Hematopoietic multipotent progenitor cell treated with erythropoietin and hydrocortisone succinate and interleukin-3 and kit ligand, for 6 days (in vitro differentiated cells): Measurements from ENCODE around the gene HSD17B14.

ENCODE experiments used
- DNase-seq: peaks from one replicate; pipeline ENCODE4 v3.0.0-alpha.2; 2015

Gene HSD17B14

DNA sequence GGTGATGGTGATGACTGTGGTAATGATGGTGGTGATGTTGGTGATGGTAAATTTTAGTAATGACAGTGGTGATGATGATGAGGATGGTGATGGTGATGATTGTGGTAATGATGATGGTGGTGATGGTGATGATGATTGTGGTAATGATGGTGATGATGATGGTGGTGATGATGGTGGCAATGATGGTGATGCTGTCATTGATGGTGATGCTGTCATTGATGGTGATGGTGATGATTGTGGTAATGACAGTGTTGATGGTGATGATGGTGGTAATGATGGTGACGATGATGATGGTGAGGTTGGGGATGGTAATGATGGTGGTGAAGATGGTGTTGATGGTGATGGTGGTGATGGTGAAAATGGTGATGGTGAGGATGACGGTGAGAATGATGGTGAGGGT is 13.8 kb downstream of the HSD17B14 start:
- no peak for DNase-seq

- DNase-seq = no peak
These were observed 14.7 kb downstream of the HSD17B14 start for GRCh38 chr19:48821633-48822032.

DNA sequence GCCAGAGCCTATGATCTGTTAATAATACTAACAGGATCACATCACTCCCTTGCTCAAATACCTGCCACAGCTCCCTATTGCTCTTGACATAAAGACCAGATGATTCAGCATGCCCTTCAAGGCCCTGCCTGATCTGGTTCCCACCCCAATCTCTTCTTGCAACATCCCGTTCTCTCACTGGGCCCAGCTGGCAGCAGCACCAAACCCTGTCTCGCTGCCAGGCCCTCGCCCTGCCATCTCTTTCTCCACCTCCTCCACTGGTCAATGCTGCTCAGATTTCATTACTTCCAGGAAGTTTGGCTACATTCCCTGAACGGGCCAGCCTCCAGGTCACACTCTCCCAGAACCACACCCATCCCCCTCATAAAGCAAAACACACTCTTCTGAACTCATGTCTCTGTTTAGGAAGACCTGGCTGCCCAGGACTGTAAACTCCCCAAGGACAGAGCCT is 16.9 kb downstream of the HSD17B14 start:
- no peak for DNase-seq

- no peak for DNase-seq
These were observed 18.0 kb downstream of the HSD17B14 start for GRCh38 chr19:48818234-48818820.

DNA sequence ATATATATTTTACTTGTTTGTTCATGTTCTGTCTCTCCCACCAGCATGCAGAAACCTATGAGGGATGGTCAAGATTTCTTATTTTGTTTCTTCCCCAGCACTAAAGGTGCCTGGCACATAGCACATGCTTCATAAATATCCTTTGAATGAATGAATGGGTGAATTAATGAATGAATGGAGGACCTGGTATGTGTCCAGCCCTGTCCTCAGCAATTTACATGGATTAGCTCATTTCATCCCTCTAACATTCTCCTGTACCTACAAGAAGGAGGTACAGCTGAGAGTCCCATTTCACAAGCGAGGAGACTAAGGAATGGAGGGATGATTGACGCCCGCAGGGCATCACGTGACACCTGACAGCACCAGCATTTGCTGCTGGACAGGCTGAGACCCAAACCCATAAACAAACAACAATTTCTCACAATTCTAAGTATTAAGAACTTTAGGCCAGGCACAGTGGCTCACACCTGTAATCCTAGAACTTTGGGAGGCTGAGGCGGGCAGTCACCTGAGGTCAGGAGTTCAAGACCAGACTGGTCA is 18.6 kb downstream of the HSD17B14 start:
- no peak for DNase-seq

DNA sequence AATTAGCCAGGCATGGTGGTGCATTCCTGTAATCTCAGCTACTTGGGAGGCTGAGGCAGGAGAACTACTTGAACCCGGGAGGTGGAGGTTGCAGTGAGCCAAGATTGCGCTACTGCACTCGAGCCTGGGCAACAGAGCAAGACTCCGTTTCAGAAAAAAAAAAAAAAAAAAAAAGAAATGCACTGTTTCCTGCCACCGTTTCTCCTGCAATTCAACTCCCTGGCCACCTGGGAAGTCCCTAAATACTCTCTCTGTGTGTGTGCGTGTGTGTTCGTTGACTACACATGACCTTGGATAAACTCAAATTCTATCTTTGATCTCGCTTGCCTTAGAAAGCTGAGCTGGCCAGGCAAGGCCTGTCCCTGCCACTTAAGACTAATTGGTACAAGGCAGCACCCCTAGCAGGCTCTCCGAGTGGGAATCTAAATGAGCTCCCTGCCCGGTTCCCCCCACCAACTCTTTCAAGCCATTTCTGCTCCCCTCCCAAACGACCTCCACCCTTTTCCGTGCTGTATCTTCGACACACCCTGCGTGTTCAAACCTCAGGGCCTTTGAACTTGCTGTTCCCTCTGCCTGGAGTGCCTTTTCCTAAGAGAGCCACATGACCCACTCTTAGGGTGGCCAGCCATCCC is 20.3 kb downstream of the HSD17B14 start:
- peak; percentile 33 for DNase-seq

DNA sequence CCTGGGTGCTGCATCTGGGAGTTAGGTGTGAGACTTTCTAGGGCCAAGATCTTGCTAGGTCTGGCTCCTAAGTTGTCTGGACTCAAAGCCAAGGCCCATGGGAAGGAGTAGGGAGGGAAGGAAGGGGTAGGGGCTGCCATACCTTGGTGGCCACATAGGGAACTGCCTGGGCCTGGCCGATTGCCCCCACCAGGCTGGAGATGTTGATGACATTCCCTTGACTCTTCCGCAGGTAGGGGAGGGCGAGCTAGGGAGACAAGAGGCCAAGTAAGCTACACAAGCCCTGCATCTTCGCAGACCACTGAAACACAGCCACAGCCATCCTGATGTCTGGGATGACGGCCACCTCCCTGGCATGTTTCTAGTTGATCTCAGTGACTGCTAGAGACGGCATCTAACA is 21.4 kb downstream of the HSD17B14 start:
- no peak for DNase-seq

DNA sequence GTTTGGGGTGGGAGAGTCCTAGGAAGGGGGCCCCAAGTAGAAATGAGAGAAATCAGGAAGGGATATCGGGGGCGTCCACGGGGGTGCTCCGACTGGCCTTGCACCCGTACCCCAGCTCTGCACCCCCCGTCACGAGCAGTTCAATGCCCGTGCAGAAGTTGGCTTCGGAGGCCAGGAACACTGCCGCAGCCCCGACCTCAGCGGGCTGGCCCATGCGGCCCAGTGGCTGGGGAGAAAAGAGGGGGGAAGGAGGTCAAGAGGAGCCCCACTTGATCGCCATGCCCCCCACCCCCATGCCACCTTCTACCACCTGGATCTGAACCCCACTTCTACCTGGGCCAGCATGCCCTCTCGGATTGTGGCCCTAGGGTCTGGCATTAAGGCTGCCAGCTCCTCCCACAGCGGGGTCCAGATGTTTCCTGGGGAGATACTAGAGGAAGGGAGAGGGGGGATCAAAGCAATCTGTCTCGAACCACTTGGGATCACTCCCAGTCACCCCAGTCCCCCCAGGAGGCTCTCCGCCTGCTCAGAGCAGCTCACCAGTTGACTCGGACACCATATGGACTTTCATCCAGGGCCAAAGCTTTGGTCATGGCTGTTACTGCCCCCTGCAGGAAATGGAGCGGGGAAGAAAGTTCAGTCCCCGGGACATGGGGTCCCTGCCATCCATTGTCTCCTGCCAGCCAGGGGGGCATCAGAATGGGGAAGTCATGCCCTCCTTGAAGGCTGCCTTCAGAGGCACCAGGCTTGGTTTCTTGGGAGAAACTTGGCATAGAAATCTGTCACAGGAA is 23.0 kb downstream of the HSD17B14 start:
- peak; percentile 38 for DNase-seq

DNA sequence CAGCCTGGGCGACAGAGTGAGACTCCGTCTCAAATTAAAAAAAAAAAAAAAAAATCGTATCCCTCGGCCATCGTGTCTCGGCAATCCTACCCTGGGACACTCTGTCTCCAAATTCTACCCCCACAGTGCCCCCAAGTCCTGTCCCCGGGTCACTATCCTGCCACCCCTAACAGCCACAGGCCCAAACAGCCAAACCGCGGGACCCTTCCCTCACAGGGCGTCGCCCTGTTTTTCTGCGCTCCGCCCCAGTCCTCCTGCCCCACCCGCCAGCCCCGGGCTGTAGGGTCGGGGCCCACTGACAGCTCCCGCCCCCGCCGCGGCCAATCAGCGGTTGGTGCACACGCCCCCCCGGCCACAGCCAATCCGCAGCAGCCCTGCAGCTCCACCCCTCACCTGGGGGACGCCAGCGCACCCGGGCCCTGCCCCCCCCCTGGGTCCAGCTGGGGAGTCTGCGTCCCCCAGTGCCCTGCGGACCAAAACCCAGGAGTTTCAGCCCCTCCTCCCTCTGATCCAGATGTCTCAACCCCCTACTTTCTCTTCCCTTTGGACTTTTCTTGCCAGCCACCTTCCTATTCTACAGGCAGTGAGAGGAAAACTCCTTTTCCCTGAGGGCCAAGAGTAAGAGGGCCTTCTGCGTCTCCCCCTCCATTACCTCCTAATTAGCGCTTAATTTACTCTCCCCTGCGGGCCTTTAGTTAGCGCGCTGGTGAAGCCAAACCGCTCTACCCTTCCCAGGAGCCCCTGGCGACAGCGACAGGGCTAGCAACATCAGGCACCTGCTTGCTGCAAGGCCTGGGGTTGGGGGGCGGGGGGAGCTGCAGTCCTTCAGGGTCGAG is 24.0 kb downstream of the HSD17B14 start:
- peak; percentile 92 for DNase-seq

DNA sequence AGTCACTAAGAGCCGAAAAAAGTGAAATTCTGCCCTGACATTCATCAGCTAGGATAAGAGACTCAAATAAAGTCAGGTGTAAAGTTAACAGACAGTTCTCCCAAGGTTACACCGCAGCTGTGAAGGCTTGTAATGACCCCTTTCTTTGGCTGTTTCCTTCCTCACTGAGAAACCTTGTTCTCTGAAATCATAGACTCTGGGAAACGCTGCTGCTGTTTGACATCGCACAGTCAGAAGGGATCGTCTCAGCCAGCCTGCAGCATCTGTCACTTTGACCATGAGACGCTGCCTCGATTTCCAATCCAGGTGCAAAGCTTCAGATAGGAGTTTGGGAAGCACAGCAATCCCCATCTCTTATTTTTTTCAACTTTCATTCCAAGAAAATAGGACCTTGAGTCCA is 26.1 kb downstream of the HSD17B14 start:
- DNase-seq = peak; percentile 33

GRCh38 chr19:48807590-48808308 is 28.5 kb downstream of the HSD17B14 start:
- peak; percentile 64 for DNase-seq

GRCh38 chr19:48806818-48807589 is 29.3 kb downstream of the HSD17B14 start:
- peak; percentile 88 for DNase-seq

DNA sequence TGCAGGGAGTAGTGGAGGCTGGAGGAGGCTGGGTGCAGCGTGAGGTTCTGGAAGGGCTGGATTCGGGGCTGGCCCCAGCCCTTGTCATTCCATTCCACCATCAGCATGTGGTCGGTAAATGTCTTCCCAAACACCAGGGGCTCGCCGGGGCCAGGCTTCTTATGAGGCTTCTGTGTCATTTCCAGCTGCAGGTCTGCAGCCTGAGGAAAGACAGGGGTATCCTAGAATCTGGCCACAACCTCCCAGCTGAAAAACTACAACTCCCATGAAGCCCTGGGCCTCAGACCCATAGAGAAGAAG is 29.8 kb downstream of the HSD17B14 start:
- no peak for DNase-seq

- DNase-seq = no peak
These were observed 30.8 kb downstream of the HSD17B14 start for GRCh38 chr19:48805452-48805851.

DNA sequence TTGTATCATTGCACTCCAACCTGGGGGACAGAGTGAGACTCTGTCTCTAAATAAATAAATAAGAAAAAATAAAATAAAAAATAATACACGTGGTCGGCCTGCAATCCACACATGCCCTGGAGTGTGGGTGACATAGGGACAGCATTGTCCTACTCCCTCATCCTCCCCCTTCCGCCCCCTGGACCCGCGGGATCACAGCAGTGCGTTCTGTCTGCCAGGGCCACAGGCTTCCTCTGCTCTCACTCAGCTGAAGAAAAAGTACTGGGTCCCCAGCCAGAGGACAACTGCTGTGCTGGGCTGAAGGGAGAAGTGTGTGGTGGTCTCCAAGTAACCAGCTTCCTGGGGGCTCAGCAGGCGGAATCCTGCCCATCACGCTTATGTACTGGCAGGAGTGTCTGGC is 31.8 kb downstream of the HSD17B14 start:
- DNase-seq = no peak

- DNase-seq = no peak
These were observed 33.7 kb downstream of the HSD17B14 start for GRCh38 chr19:48802623-48803022.

DNA sequence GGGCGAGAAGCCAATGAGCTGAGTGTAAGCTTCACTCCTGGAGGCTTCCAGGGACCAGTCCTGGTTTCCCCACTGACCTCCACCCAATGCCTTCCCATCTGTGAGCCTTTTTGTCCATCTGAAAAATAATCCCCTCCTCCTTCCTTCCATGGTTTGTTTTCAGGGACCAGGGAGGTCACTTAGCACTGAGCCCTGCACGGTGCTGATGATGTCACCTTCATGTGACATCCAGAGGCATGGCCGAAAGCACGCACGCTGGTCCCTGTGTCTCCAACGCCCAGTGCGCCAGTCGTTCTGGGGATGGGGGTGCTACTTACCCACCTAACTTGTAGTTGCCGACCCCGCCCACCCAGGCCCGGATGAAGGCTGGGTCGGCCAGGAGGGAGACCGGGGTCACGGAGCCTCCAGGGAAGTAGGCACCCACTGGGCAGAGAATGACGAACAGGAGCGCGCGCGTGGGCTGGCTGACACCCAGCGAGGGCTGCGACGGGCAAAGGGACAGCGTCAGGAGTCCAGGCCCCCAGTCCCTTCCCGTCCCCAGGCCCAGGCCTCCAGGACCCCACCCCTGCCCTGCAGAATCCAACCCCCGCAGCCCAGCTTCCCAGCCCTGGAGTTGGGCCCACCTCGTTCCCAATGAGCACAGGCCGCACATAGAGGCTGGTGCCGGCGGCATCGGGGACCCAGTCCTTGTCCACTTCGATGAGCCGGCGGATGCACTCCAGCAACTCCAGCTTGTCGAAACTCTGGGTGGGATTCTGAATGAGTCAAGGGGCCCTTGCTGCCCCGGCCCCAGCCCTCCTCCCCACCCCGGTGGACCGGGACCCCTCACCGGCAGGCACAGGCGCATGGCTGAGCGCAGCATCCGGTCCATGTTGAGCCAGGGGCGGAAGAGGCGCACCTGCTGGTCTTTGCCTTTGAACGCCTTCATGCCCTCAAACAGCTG is 36.7 kb downstream of the HSD17B14 start:
- no peak for DNase-seq

- DNase-seq = no peak
These were observed 37.4 kb downstream of the HSD17B14 start for GRCh38 chr19:48798937-48799336.

DNA sequence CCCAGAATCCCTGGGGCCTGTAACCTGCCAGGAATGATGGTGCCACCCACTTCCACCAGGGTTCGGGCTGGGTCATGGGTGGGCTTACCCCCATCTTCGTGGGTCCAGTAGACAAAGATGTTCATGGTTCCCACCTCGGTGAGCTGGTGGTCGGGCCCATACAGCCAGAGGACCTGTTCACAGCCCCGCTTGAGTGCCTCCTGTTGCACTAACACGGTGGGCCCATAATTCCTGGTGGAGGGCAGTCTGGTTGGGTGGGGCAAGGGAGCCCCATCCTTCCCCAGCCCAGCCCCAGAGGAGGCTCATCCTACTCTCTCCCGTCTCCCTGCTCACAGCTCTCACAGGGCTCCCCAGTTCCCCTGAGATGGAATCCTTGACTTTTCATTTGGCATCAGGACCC is 39.2 kb downstream of the HSD17B14 start:
- no peak for DNase-seq

- DNase-seq = no peak
These were observed 39.8 kb downstream of the HSD17B14 start for GRCh38 chr19:48796298-48797083.
